Stimulated activated CD4-positive, alpha-beta T cell treated with anti-CD3 and anti-CD28 coated beads, Interleukin-12 subunit alpha, Interleukin-12 subunit beta, amount 100 ng/mL, for 4 hours (primary cell): ENCODE measurements around the gene NR3C2.
"Not testable (repeated sequence)": the region's sequence is repeated elsewhere in the genome, so short reads cannot be mapped to it uniquely, and the experiment has no call there.

Experiments used
- DNase-seq: peaks from one replicate; pipeline ENCODE4 v3.0.0-alpha.2; 2020

Gene NR3C2

GRCh38 chr4:148364525-148364924, 77.7 kb downstream of the NR3C2 start:
- DNase-seq: no peak

GRCh38 chr4:148359769-148360168, 82.4 kb downstream of the NR3C2 start:
- DNase-seq: no peak

- no peak for DNase-seq
These were observed 86.6 kb downstream of the NR3C2 start for GRCh38 chr4:148355442-148356123.

GRCh38 chr4:148354186-148354585, 88.0 kb downstream of the NR3C2 start:
- DNase-seq: no peak

GRCh38 chr4:148353571-148353970, 88.6 kb downstream of the NR3C2 start:
- no peak for DNase-seq

GRCh38 chr4:148349153-148349552, 93.1 kb downstream of the NR3C2 start:
- DNase-seq: no peak

- DNase-seq: no peak
These were observed 95.6 kb downstream of the NR3C2 start for GRCh38 chr4:148346657-148347056.

GRCh38 chr4:148345509-148345908, 96.7 kb downstream of the NR3C2 start:
- no peak for DNase-seq

GRCh38 chr4:148344941-148345340, 97.3 kb downstream of the NR3C2 start:
- DNase-seq: no peak

- no peak for DNase-seq
These were observed 97.9 kb downstream of the NR3C2 start for GRCh38 chr4:148344352-148344751.

GRCh38 chr4:148341980-148342800, 100.0 kb downstream of the NR3C2 start:
- DNase-seq: no peak

- no peak for DNase-seq
These were observed 107.1 kb downstream of the NR3C2 start for GRCh38 chr4:148335133-148335532.

GRCh38 chr4:148333265-148333664, 108.9 kb downstream of the NR3C2 start:
- DNase-seq: no peak

GRCh38 chr4:148332486-148332885, 109.7 kb downstream of the NR3C2 start:
- DNase-seq: no peak

- no peak for DNase-seq
These were observed 111.5 kb downstream of the NR3C2 start for GRCh38 chr4:148330724-148331123.

- DNase-seq: no peak
These were observed 112.1 kb downstream of the NR3C2 start for GRCh38 chr4:148330161-148330560.

GRCh38 chr4:148329751-148330150, 112.5 kb downstream of the NR3C2 start:
- no peak for DNase-seq

GRCh38 chr4:148327683-148328082, 114.5 kb downstream of the NR3C2 start:
- no peak for DNase-seq

- not testable (repeated sequence) for DNase-seq
These were observed 118.9 kb downstream of the NR3C2 start for GRCh38 chr4:148323316-148323715.

GRCh38 chr4:148315049-148315448, 127.2 kb downstream of the NR3C2 start:
- no peak for DNase-seq

- no peak for DNase-seq
These were observed 129.2 kb downstream of the NR3C2 start for GRCh38 chr4:148312956-148313490.

GRCh38 chr4:148311526-148311925, 130.7 kb downstream of the NR3C2 start:
- DNase-seq: no peak

- no peak for DNase-seq
These were observed 131.5 kb downstream of the NR3C2 start for GRCh38 chr4:148310756-148311155.

- DNase-seq: no peak
These were observed 136.5 kb downstream of the NR3C2 start for GRCh38 chr4:148305751-148306150.
